HG03342 (cell line): Measurements from ENCODE around the gene APRT.

Experiments used
- ATAC-seq: cut with Tn5 transposase; IDR thresholded peaks from one replicate; pipeline ENCODE4 v1.9.1; 2021; ENCODE audit warnings: mild to moderate bottlenecking, moderate library complexity; ENCODE audit not compliant: unreplicated experiment

Gene APRT

DNA sequence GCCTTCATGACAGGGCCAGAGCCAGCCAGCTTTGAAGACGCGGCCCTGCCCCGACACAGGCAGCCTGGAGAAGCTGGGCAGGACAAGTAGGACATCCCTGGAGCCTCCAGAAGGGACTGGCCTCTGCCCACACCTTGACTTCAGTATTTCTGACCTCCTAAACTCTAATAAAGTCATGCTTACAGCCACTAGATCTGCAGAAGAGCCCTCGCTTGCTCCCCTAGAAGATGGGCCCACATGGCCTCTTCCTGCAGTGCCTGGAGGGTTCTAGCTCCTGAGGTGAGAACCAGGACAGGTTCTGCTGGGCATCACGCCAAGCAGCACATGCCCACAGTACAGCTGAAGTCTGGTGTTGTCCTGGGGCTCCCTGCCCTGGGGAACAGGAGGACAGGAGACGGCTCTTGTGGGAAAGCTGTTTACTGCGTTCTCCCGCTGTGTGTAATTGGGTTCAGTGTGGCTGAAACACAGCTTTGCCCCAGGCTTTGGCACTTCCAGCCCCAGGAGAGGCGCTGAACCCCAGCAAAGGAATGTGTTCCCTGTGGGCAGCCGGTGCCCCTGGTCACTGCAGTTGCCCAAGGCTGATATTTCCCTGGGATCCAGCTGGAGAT, 2.6 kb downstream of the APRT start:
- ATAC-seq, result no peak

GRCh38 chr16:88807626-88808453, 3.9 kb downstream of the APRT start:
- ATAC-seq, result no peak

- ATAC-seq, result no peak
Measured at GRCh38 chr16:88807142-88807625, 4.5 kb downstream of the APRT start.

DNA sequence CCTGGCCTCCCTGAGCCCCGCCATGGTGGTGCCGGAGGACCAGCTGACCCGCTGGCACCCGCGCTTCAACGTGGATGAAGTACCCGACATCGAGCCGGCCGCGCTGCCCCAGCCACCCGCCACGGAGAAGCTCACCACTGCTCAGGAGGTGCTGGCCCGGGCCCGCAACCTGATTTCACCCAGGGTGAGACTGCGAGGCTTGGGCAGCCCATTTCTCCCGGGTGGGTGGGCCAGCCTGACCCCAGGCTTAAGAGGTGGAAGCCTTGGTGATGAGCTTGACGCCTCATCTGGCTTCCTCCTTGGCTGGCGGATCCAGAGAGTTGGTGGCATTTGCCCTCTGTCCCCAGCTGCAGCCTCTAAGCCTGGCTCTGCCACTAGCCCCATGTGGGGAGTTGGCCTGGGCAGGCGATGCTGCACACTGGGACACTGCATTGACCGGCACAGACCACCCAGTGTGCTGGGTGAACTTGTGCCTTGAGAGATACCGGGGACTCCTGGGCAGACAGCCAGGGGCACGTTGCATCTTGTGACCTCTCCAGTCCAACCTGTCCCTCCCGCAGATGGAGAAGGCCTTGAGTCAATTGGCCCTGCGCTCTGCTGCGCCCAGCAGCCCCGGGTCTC, 5.1 kb downstream of the APRT start:
- ATAC-seq, result no peak

GRCh38 chr16:88805887-88806393, 5.8 kb downstream of the APRT start:
- ATAC-seq, result no peak

GRCh38 chr16:88805340-88805715, 6.4 kb downstream of the APRT start:
- ATAC-seq, result no peak

GRCh38 chr16:88804552-88805339, 7.0 kb downstream of the APRT start:
- no peak for ATAC-seq

GRCh38 chr16:88804173-88804551, 7.6 kb downstream of the APRT start:
- no peak for ATAC-seq

DNA sequence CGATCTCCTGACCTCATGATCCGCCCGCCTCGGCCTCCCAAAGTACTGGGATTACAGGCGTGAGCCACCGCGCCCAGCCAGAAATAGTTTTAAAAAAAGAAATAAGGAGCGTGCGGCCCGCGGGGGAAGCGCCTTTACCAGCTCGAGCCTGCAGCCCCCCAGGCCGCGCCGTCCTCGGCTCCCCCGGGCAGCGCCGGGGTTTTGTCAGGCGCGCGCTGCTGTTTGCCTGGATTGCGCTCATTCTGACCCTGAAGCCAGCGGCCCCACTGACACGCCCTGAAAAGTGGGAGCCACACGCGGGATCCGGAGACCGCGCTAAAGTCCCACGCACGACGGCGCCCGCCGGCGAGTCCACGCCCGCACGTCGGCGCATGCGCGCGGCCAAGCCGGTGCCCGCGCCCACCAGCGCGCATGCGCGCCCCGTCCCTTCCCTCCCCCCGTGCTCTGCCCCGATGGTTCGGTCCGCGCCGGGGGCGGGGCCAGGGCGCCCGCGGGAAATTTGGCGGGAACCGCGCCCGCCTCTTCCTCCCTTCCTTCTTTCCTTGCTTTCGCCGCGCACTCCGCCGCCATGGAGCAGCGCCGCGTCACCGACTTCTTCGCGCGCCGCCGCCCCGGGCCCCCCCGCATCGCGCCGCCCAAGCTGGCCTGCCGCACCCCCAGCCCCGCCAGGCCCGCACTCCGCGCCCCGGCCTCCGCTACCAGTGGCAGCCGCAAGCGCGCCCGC, 8.3 kb downstream of the APRT start, which contains the start of gene CDT1:
CDT1 (plus strand) TSS at position 526 of the 724 bp plus-strand sequence; CDS start at position 569, 43 bp downstream.
- ATAC-seq, result peak; percentile 47

GRCh38 chr16:88800277-88800592, 11.5 kb downstream of the APRT start:
- no peak for ATAC-seq

GRCh38 chr16:88799569-88800276, 12.0 kb downstream of the APRT start:
- no peak for ATAC-seq

- no peak for ATAC-seq
Measured at GRCh38 chr16:88798772-88799455, 12.8 kb downstream of the APRT start.

- no peak for ATAC-seq
Measured at GRCh38 chr16:88798073-88798472, 13.7 kb downstream of the APRT start.

- no peak for ATAC-seq
Measured at GRCh38 chr16:88796278-88796677, 15.4 kb downstream of the APRT start.

DNA sequence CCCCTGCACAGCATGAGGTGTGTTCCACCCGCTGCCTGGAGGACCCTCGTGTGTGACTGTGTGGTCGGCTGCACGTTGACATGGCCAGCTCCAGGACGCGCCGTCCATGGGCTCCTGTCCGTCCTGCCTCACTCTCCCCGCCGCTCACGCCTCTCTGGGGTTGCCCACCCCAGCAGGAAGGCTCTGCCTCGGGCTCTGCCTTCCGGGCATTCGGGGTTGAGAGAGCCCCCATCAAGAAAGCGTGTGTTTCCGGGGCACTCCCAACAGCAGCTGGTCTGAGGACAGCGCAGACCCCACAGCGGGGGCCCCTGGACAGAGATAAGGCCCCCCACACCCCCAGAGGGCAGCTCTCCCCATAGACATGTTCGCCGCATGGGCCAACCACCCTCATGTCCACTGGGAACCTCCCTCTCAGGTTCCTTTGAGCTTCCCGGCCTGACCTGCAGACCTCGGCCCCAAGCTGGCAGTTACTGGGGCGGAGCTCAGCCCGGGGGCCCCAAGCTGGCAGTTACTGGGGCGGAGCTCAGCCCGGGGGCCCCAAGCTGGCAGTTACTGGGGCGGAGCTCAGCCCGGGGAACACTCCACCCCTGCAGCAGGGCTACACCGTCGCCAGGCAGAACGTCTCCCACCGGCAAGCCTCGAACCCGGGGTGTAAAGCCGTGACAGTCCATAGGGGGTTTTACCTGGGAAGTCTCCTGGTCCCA, 18.3 kb downstream of the APRT start:
- no peak for ATAC-seq

DNA sequence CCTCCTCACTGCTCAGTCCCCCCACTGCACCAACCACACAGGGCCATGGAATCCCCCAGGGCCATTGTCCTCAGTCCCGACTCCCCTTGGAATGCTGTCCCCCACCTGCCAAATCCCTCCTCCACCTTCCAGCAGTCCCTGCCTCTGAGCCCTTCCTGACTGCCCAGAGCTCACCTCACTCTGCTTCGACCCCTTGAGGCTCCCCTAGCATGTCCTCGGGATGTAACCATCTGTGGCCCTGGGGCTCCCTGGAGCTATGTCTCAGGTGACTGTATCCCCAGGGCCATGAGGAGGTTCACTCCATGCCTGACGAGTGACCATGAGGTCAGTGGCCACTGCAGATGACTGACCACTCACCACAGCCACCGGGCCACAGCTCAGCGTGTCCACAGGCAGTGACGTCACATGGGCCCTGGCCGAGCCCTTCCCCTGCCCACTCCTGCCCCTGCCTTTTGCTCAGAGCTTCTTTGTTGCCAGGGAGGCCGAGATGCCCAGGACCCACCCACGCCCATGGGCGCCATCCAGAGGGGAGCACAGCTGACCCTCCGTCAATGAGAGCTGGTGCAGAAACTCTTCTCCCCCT, 19.0 kb downstream of the APRT start:
- no peak for ATAC-seq

DNA sequence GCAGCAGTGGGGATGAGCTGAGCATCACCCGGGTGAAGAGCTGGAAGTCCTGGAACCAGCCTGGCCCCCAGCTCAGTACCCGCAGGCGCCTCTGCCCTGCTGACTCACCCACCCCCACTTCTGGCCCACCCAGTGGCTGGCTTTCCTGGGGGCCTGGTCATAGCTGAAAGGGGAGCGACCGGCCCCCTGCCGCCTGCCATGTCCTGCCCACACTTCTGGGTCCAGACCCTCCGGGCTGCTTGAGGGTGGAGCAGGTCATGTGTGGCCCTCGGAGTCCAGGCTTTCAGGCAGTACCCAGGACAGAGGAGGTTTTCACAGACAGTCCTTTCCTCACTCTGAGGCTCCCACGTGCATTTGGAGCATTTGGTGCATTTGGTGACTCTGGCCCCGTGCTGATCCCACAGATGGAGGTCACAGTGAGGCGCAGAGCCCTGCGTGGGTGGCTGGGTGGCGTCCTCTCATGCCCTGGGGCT, 19.6 kb downstream of the APRT start:
- no peak for ATAC-seq
